HG03066 (cell line): ENCODE data around the gene FAM83E.
A peak's percentile ranks its signal among the peaks of the same experiment; 100 is the strongest.

Experiments used
- ATAC-seq: cut with Tn5 transposase; IDR thresholded peaks from one replicate; pipeline ENCODE4 v1.9.1; 2021; ENCODE audit warnings: low read depth; ENCODE audit not compliant: unreplicated experiment

FAM83E gene

GRCh38 chr19:48629599-48630295, 14.9 kb upstream of the FAM83E start:
- no peak for ATAC-seq

GRCh38 chr19:48629297-48629598, 14.4 kb upstream of the FAM83E start:
- ATAC-seq, result no peak

- ATAC-seq, result no peak
Observed at GRCh38 chr19:48628486-48629296, 13.8 kb upstream of the FAM83E start.

- ATAC-seq, result no peak
Observed at GRCh38 chr19:48627865-48628314, 13.0 kb upstream of the FAM83E start.

GRCh38 chr19:48627201-48627864, 12.5 kb upstream of the FAM83E start:
- no peak for ATAC-seq

GRCh38 chr19:48625891-48626327, 11.0 kb upstream of the FAM83E start:
- ATAC-seq, result no peak

GRCh38 chr19:48624791-48625723, 10.2 kb upstream of the FAM83E start:
- ATAC-seq, result no peak

GRCh38 chr19:48624067-48624594, 9.3 kb upstream of the FAM83E start:
- ATAC-seq, result peak; percentile 55

- ATAC-seq, result no peak
Observed at GRCh38 chr19:48623556-48624066, 8.7 kb upstream of the FAM83E start.

GRCh38 chr19:48619692-48620585, 5.1 kb upstream of the FAM83E start:
- ATAC-seq, result no peak

- peak; percentile 86 for ATAC-seq
Observed at GRCh38 chr19:48618916-48619691, 4.2 kb upstream of the FAM83E start, which contains the start of the genes RPL18 and SPHK2. Gene RPL18 (minus strand): TSS chr19:48619178. CDS start chr19:48619143, 35 bp downstream. Gene SPHK2 (plus strand): TSS chr19:48619506. CDS start chr19:48620515, 1,009 bp downstream.

- ATAC-seq, result no peak
Observed at GRCh38 chr19:48618278-48618915, 3.5 kb upstream of the FAM83E start.

GRCh38 chr19:48617146-48617937, 2.5 kb upstream of the FAM83E start:
- ATAC-seq, result no peak

- no peak for ATAC-seq
Observed at GRCh38 chr19:48616491-48617056, 1.7 kb upstream of the FAM83E start.

- ATAC-seq, result no peak
Observed at GRCh38 chr19:48616041-48616436, 1.2 kb upstream of the FAM83E start.
